OCI-LY1 (cell line): ENCODE data around the gene RPRML.
"Not testable (repeated sequence)": the region's sequence is repeated elsewhere in the genome, so short reads cannot be mapped to it uniquely, and the experiment has no call there.

Source experiments
- H2AFZ ChIP-seq: fragments of 200-600 bp; sonication (generic), shearing (Covaris generic); 2 replicates; pipeline ENCODE4 v1.6.0; 2014; ENCODE audit warnings: antibody characterized with exemption, mild to moderate bottlenecking, low read length
- H3F3A ChIP-seq: fragments of 200-600 bp; sonication (generic), shearing (Covaris generic); 2 replicates; pipeline ENCODE4 v1.6.0; 2014; ENCODE audit warnings: mild to moderate bottlenecking, antibody characterized with exemption, low read length, moderate library complexity; ENCODE audit not compliant: insufficient read depth
- H3K27ac ChIP-seq: fragments of 200-600 bp; sonication (generic); 2 replicates; pipeline ENCODE4 v1.5.1; 2014; ENCODE audit warnings: low read length, mixed run types, mild to moderate bottlenecking, low read depth; ENCODE audit not compliant: poor library complexity, severe bottlenecking
- H3K27me3 ChIP-seq: fragments of 200-600 bp; sonication (generic); 2 replicates; pipeline ENCODE4 v1.6.0; 2014; ENCODE audit warnings: antibody characterized with exemption, mild to moderate bottlenecking, low read length, moderate library complexity; ENCODE audit not compliant: insufficient read depth
- H3K36me3 ChIP-seq: fragments of 200-600 bp; sonication (generic); 2 replicates; pipeline ENCODE4 v1.6.1; 2014; ENCODE audit warnings: mild to moderate bottlenecking, antibody characterized with exemption, low read length, moderate library complexity, mixed read lengths; ENCODE audit not compliant: insufficient read depth
- H3K4me1 ChIP-seq: fragments of 200-600 bp; sonication (generic); 2 replicates; pipeline ENCODE4 v1.5.1; 2014; ENCODE audit warnings: mild to moderate bottlenecking, low read length, moderate library complexity; ENCODE audit not compliant: insufficient read depth, severe bottlenecking
- H3K4me2 ChIP-seq: fragments of 200-600 bp; sonication (generic), shearing (Covaris generic); 2 replicates; pipeline ENCODE4 v1.6.1; 2014; ENCODE audit warnings: low read length
- H3K4me3 ChIP-seq: fragments of 200-600 bp; sonication (generic); 2 replicates; pipeline ENCODE4 v1.5.1; 2014; ENCODE audit warnings: low read length, low read depth, mild to moderate bottlenecking, mixed read lengths; ENCODE audit not compliant: poor library complexity, severe bottlenecking
- H3K79me2 ChIP-seq: fragments of 200-600 bp; shearing (Covaris generic); 2 replicates; pipeline ENCODE4 v1.6.1; 2016; ENCODE audit warnings: mixed run types, low read length, mixed read lengths; ENCODE audit not compliant: insufficient read depth
- H3K9ac ChIP-seq: fragments of 200-600 bp; sonication (generic), shearing (Covaris generic); 2 replicates; pipeline ENCODE4 v1.6.1; 2014; ENCODE audit warnings: mild to moderate bottlenecking, low read length, mixed read lengths
- H3K9me2 ChIP-seq: fragments of 200-600 bp; sonication (generic), shearing (Covaris generic); 2 replicates; pipeline ENCODE4 v1.6.1; 2014; ENCODE audit warnings: low read depth, mild to moderate bottlenecking, low read length, mixed read lengths
- H3K9me3 ChIP-seq: fragments of 200-600 bp; shearing (Covaris generic); 2 replicates; pipeline ENCODE4 v1.6.1; 2014; ENCODE audit warnings: low read length, mixed read lengths
- H4K20me1 ChIP-seq: fragments of 200-600 bp; sonication (generic), shearing (Covaris generic); 2 replicates; pipeline ENCODE4 v1.6.0; 2016; ENCODE audit warnings: mild to moderate bottlenecking, low read length; ENCODE audit not compliant: insufficient read depth
- EZH2 ChIP-seq: fragments of 200-600 bp; sonication (generic), shearing (Covaris generic); IDR thresholded peaks from 2 replicates; pipeline ENCODE4 v1.8.0; 2017; ENCODE audit warnings: borderline replicate concordance, mixed run types, mild to moderate bottlenecking, antibody characterized with exemption, low read length, moderate library complexity, mixed read lengths
- TF ChIP-seq, protein P1 (sequence below): fragments of 200-600 bp; sonication (generic), shearing (Covaris generic); IDR thresholded peaks from 2 replicates; pipeline ENCODE4 v1.5.1; 2017; ENCODE audit warnings: mild to moderate bottlenecking, antibody characterized with exemption, low read length, moderate library complexity, mixed read lengths

RPRML gene

DNA sequence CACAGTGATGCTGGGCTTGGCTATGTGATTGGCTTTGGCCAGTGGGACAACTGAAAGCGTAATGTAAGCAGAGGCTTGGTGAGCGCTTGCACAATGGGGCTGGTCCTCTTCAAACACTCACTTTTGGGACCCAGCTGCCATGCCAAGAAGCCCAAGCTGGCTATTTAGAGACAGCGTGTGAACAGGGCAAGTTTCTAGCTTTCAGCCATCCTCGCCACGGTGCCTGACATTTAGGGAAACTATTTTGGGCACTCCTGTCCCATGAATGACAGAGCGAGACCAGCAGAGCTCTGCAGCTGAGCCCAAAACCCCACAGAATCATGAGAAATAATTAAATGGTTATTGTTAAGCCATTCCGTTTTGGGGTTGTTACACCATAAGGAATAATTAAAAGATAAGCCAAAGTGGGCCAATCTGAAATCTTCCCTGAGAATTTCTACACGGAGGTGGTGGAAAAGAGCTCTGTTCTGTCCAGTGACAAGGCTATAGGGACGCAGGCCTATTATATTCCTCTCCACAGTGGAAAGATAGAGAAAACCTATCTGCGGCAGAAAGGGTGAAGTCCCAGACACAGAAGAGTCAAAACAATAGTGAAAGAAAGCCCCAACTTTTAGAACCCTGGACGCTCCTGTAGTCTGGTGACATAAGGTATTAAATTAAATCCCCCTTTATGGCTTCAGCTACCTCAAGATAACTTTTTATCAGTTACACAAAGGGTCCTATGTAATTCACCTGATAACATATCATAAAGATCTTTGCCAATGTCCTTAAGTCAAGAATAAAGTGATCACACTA lies 10.8 kb upstream of the RPRML start:
- H4K20me1 ChIP-seq: no peaks in the 10 kb centered on the region
- H3K4me1 ChIP-seq: peaks cover 39% of the 10 kb centered on the region
- H3F3A ChIP-seq: no peaks in the 10 kb centered on the region
- H3K9me2 ChIP-seq: no peaks in the 10 kb centered on the region
- H3K4me2 ChIP-seq: no peak overlapping the region
- H2AFZ ChIP-seq: no peak overlapping the region
- H3K36me3 ChIP-seq: no peaks in the 10 kb centered on the region
- no peaks in the 10 kb centered on the region for H3K9me3 ChIP-seq
- H3K79me2 ChIP-seq: no peaks in the 10 kb centered on the region
- H3K27me3 ChIP-seq: peaks cover 5% of the 10 kb centered on the region; the same call in 1 of the 2 replicates
- no peak overlapping the region for H3K4me3 ChIP-seq
- TF ChIP-seq, protein P1, sequence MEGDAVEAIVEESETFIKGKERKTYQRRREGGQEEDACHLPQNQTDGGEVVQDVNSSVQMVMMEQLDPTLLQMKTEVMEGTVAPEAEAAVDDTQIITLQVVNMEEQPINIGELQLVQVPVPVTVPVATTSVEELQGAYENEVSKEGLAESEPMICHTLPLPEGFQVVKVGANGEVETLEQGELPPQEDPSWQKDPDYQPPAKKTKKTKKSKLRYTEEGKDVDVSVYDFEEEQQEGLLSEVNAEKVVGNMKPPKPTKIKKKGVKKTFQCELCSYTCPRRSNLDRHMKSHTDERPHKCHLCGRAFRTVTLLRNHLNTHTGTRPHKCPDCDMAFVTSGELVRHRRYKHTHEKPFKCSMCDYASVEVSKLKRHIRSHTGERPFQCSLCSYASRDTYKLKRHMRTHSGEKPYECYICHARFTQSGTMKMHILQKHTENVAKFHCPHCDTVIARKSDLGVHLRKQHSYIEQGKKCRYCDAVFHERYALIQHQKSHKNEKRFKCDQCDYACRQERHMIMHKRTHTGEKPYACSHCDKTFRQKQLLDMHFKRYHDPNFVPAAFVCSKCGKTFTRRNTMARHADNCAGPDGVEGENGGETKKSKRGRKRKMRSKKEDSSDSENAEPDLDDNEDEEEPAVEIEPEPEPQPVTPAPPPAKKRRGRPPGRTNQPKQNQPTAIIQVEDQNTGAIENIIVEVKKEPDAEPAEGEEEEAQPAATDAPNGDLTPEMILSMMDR: no peak
- no peak for TF ChIP-seq EZH2
- H3K9ac ChIP-seq: no peak overlapping the region
- H3K27ac ChIP-seq: no peak overlapping the region

DNA sequence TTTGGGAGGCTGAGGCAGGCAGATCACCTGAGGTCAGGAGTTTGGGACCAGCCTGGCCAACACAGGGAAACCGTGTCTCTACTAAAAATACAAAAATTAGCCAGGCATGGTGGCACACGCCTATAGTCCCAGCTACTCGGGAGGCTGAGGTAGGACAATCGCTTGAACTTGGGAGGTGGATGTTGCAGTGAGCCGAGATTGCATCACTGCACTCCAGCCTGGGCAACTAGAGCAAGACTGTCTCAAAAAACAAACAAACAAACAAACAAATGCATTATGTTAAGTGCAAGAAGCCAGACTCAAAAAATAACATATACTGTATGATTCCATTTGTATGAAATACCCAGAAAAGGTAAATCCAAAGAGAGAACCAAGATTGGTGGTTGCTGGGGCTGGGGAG lies 8.9 kb upstream of the RPRML start:
- not testable (repeated sequence) for H2AFZ ChIP-seq, H3K4me2 ChIP-seq, H3K9ac ChIP-seq, H3K79me2 ChIP-seq, H3K27ac ChIP-seq, H3F3A ChIP-seq, H3K9me3 ChIP-seq, H3K36me3 ChIP-seq, H4K20me1 ChIP-seq, H3K27me3 ChIP-seq, H3K9me2 ChIP-seq, H3K4me3 ChIP-seq
- peaks cover 44% of the 10 kb centered on the region for H3K4me1 ChIP-seq

DNA sequence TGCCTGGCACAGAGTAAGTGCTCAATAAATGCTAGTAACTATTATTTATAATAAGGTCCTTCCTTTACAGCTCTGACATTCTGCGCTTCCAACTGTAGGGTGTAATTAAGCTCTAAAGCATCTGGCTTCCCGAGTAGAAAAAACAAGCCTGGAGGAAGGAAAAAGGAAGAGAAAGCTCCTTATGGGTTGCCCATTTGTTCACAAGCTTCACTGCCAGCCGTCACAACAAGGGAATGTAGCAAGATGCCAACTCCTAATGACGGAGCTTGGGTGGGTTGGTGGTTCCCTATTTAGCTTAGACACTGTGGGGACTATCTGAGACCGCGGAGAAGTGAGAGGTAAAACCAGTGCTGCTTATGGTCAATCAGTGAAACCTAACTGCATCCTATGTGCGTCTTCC lies 7.3 kb upstream of the RPRML start:
- Histone ChIP-seq H3K36me3 (no peaks in the 10 kb centered on the region), H3K9me2 (no peaks in the 10 kb centered on the region), H3K4me1 (peaks cover 38% of the 10 kb centered on the region), H3K27me3 (peaks cover 5% of the 10 kb centered on the region; the same call in 1 of the 2 replicates), H3K27ac (no peak overlapping the region), H3K4me3 (no peak overlapping the region), H3K79me2 (no peaks in the 10 kb centered on the region), H3K4me2 (no peak overlapping the region), H3K9me3 (no peaks in the 10 kb centered on the region), H3K9ac (no peak overlapping the region), H2AFZ (no peak overlapping the region), H4K20me1 (no peaks in the 10 kb centered on the region), H3F3A (no peaks in the 10 kb centered on the region)
- TF ChIP-seq, protein P1: no peak
- no peak for TF ChIP-seq EZH2

DNA sequence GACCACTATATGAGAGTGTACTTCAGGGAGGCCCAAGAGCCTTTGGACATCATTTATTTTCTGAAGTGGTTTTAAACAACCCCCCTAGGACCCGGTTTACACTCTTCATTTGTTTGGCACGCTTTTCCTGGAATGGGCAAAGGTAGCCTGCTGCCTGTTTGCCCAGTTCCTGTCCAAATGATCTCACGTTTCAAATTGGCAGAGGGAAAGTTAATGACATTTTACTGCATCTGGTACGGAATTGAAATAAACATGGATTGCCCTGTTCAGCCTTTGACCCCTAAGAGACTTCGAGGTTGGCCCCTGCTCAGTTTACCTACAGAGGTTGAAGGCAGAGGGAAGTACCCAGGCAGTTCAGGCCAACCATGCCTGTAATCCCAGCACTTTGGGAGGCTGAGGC lies 5.8 kb upstream of the RPRML start:
- Histone ChIP-seq H3K4me3 (no peak overlapping the region), H3K9ac (no peak overlapping the region), H3F3A (no peaks in the 10 kb centered on the region), H3K27ac (no peak overlapping the region), H4K20me1 (no peaks in the 10 kb centered on the region), H3K9me2 (no peaks in the 10 kb centered on the region), H3K27me3 (peaks cover 5% of the 10 kb centered on the region; the same call in 1 of the 2 replicates), H2AFZ (no peak overlapping the region), H3K4me1 (peaks cover 31% of the 10 kb centered on the region), H3K9me3 (no peaks in the 10 kb centered on the region), H3K36me3 (no peaks in the 10 kb centered on the region), H3K79me2 (no peaks in the 10 kb centered on the region), H3K4me2 (no peak overlapping the region)
- TF ChIP-seq, protein P1: no peak
- no peak for TF ChIP-seq EZH2
